IPS-NIHi11 (cell line): ENCODE results near the gene SNTG2.

Experiments used
- DNase-seq: peaks from one replicate; pipeline ENCODE4 v3.0.0; 2012; ENCODE audit warnings: mixed read lengths, low spot score

The SNTG2 gene

GRCh38 chr2:1002350-1002749 lies 51.7 kb downstream of the SNTG2 start:
- no peak for DNase-seq

- DNase-seq: no peak
These were observed 53.7 kb downstream of the SNTG2 start for GRCh38 chr2:1004398-1004797.

GRCh38 chr2:1010415-1010930 lies 59.8 kb downstream of the SNTG2 start:
- no peak for DNase-seq

GRCh38 chr2:1011006-1011405 lies 60.4 kb downstream of the SNTG2 start:
- no peak for DNase-seq

GRCh38 chr2:1011985-1012384 lies 61.3 kb downstream of the SNTG2 start:
- DNase-seq: no peak

- DNase-seq: no peak
These were observed 64.2 kb downstream of the SNTG2 start for GRCh38 chr2:1014802-1015201.

- DNase-seq: no peak
These were observed 65.9 kb downstream of the SNTG2 start for GRCh38 chr2:1016500-1016899.

GRCh38 chr2:1017827-1018226 lies 67.2 kb downstream of the SNTG2 start:
- no peak for DNase-seq

- DNase-seq: no peak
These were observed 69.6 kb downstream of the SNTG2 start for GRCh38 chr2:1020206-1020605.

GRCh38 chr2:1022178-1022577 lies 71.5 kb downstream of the SNTG2 start:
- no peak for DNase-seq

- DNase-seq: no peak
These were observed 74.3 kb downstream of the SNTG2 start for GRCh38 chr2:1024981-1025380.

GRCh38 chr2:1026141-1026540 lies 75.5 kb downstream of the SNTG2 start:
- DNase-seq: no peak

GRCh38 chr2:1028831-1029230 lies 78.2 kb downstream of the SNTG2 start:
- no peak for DNase-seq

- DNase-seq: no peak
These were observed 81.4 kb downstream of the SNTG2 start for GRCh38 chr2:1032030-1032429.

- no peak for DNase-seq
These were observed 82.4 kb downstream of the SNTG2 start for GRCh38 chr2:1033069-1033468.

GRCh38 chr2:1037066-1037465 lies 86.4 kb downstream of the SNTG2 start:
- no peak for DNase-seq

GRCh38 chr2:1039549-1039948 lies 88.9 kb downstream of the SNTG2 start:
- DNase-seq: no peak

- no peak for DNase-seq
These were observed 90.6 kb downstream of the SNTG2 start for GRCh38 chr2:1041012-1041805.

- DNase-seq: no peak
These were observed 94.5 kb downstream of the SNTG2 start for GRCh38 chr2:1045109-1045508.

- no peak for DNase-seq
These were observed 95.4 kb downstream of the SNTG2 start for GRCh38 chr2:1046067-1046466.

- no peak for DNase-seq
These were observed 96.8 kb downstream of the SNTG2 start for GRCh38 chr2:1047485-1047884.

- no peak for DNase-seq
These were observed 99.0 kb downstream of the SNTG2 start for GRCh38 chr2:1049691-1050090.

- DNase-seq: no peak
These were observed 100.4 kb downstream of the SNTG2 start for GRCh38 chr2:1051075-1051474.

- DNase-seq: no peak
These were observed 102.1 kb downstream of the SNTG2 start for GRCh38 chr2:1052771-1053191.
